ENCODE data around the gene DFFB.
"Not testable (repeated sequence)": the region's sequence is repeated elsewhere in the genome, so short reads cannot be mapped to it uniquely, and the experiment has no call there.

DFFB gene

GRCh38 chr1:3856923-3857790, at the start of gene DFFB, which contains the start of gene CEP104:
Gene DFFB, plus strand, starts transcription at chr1:3857476. Its CDS starts 128 bp downstream, at chr1:3857604.
Gene CEP104, minus strand, starts transcription at chr1:3857211. Its CDS starts 4,804 bp downstream, at chr1:3852407.
- DNase-seq (ENCODE audit: low read depth) = peak; percentile 84

DNA sequence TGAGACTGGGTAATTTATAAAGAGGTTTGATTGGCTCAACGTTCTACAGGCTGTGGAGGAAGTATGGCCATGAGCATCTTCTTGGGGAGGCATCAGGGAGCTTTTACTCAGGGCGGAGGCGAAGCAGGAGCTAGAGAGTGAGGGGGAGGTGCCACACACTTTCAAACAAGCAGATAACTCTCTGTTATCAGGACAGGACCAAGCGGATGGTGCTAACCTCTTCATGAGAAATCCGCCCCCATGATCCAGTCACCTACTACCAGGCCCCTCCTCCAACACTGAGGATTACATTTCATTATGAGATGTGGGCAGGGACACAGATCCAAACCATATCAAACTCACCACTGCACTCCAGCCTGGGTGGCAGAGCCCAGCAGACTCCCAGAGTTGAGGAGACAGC, 49.5 kb upstream of the DFFB start:
- no peak for DNase-seq (ENCODE audit: low read depth)

GRCh38 chr1:3809680-3810079, 47.6 kb upstream of the DFFB start:
- DNase-seq (ENCODE audit: low read depth) = no peak

DNA sequence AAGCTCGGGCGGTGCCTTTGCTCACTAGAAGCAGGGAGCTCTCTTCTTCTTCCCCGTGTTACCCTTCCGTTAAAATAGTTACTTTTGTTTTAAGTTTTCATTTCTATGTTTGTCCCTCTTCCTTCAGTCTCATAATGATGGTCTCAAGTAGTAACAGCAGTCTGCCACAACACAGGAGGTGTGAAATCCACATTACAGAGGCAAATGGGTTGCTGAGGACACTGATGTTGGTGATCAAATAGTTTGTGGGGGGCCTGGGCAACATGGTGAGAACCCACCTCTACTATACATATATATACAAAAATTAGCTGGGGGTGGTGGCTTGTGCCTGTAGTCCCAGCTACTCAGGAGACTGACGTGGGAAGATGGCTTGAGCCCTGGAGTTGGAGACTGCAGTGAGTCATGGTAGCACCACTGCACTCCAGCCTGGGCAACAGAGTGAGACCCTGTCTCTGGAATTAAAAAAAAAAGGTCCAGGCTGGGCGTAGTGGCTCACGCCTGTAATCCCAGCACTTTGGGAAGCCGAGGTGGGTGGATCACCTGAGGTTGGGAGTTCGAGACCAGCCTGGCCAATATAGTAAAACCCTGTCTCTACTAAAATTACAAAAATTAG, 47.0 kb upstream of the DFFB start:
- DNase-seq (ENCODE audit: low read depth) = not testable (repeated sequence)

GRCh38 chr1:3811595-3811911, 45.7 kb upstream of the DFFB start:
- DNase-seq (ENCODE audit: low read depth) = no peak

GRCh38 chr1:3814065-3814464, 43.2 kb upstream of the DFFB start:
- no peak for DNase-seq (ENCODE audit: low read depth)

DNA sequence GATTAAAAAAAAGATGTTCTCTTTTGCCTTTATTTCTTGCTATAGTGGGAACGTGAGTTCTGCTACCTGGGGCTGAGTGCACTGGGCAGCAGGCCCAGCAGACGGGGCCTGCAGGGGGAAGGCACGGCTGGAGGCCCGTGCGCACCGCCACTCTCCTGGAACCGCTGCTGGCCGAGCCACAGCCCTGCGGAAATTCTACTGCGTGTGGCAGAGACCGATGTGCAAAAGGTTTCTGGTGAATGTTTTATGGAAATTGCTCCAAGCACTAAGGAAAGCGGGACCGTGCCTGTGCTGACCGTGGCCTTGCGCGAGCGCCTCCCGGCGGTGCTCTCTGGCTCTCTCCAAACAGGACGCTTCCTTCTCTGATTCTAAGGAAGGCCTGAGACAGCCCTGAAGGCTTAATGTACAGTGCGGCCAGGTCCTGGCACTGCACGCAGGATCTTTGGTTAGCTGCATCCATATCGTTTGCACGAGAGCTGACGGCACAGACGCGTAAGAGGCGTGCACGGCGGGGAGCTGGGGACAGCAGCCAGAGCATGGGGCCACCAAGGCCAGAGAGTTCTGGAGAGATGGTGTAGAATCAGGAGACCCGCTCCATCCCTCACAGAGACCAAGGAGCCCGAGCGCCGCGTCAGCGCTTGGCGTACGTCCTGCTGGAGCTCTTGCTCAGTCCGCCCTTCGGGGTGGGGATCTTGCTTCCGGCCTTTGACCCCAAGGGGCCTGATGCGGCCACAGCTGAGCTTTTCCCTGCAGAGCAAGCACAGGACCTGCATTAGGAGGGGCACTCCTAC, 42.3 kb upstream of the DFFB start:
- DNase-seq (ENCODE audit: low read depth) = no peak

DNA sequence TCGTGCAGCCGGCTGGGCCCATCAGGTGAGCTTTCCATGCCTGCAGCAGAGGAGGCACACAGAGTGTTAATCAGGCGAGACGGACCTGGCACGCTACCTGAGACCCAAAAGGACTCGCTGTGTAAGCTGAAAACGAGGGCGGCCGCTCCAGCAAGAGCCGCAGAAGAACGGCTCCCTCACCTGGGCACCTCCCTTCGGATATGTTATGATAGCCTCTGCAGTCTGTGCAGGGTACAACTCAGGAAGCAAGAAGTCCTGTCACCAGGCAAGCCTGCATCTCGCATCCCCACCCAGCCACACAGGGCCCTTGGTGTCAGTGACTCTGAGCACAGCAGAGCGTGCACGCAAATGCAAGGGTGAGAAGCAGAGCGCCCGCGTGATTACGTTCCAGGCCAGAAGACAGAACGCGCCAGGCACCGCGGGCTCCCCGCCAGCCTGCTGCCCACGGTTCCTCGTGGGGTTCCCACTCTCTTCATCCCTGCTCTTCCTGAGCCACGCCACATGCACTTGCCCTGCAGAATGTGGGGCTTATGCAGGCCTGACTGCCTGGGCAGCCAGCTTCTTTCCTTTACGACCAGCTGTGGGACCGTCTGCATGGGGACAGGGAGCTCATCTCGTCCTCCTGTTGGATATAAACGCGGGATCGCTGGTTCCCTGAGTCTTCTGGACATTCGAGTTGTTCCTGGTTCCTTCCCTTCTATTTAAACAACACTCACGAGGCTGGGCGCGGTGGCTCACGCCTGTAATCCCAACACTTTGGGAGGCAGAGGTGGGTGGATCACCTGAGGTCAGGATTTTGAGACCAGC, 40.7 kb upstream of the DFFB start:
- DNase-seq (ENCODE audit: low read depth) = no peak

- no peak for DNase-seq (ENCODE audit: low read depth)
Observed at GRCh38 chr1:3817138-3817740, 40.0 kb upstream of the DFFB start.

DNA sequence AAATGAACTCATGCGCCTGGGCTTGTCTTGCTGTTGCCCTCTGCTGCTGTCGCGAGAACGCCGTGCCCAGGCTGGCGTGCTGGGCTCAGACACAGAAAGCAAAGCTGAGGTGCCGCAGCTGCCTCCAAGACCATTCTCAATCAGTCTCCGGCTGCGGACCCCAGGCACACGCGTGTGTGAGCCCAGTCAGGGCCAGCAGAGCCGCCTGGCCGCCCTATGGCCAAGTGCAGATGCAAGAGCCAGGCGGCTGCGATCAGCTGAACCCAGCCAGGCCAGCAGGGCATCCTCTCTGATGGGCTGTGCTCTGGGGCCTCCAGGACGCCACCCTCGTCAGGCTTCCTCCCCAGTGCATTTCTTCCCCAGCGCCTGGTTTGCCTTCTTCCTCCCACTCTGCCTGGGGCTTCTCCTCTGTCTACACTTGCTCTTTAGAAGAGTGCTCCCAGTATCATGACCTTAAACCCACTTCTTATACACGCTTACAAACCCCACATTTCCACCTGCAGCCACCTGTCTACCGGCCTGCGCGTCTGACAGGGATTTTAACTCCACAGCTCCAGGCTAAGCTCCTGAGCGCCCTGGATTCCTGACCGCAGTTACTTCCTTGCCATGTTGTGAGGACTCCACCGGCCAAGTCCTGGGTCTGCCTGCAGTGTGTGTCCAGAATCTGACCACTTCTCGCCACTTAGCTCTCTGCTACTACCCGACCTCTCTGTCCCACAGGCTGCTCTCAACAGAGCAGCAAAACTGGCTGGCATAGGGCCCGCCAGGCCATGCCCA, 39.3 kb upstream of the DFFB start:
- no peak for DNase-seq (ENCODE audit: low read depth)

DNA sequence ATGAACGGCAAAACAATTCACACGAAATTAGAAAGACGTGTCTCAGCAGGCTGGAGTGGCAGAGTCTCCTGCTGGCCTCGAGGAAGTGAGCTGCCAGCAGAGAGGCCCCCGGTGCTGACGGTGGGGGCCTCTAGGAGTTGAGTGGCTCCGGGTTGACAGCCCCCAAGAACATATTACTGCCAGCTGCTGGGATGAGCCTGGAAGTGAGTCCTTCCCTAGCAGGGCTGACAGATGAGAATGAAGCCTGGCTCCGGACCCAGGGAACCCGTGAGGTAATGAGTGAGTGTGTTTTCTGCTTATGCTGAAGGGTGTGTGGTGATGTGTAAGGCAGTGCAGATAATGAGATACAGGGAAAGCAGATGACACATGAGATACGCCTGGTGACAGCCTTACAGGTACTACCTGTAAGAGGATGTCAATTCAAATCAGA, 37.5 kb upstream of the DFFB start:
- no peak for DNase-seq (ENCODE audit: low read depth)

DNA sequence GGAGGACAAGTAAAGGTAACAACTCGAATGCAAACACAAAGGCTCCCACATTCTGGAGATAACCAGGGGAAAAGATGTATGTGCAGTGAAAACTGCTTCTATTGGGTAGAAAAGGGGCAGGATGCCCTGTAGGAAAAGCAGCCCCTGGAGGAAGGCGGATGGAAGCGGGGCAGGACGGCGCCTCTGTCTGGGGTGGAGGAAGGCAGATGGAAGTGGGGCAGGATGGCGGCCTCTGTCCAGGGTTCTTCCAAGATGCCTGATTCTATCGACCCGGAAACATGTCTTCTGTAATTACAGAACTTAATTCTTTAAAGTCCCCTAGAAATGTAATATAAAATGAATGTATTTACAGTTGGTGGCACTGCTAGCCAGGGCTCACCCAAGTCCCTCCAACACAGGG, 37.0 kb upstream of the DFFB start:
- DNase-seq (ENCODE audit: low read depth) = no peak

- no peak for DNase-seq (ENCODE audit: low read depth)
Observed at GRCh38 chr1:3821004-3821403, 36.3 kb upstream of the DFFB start.

DNA sequence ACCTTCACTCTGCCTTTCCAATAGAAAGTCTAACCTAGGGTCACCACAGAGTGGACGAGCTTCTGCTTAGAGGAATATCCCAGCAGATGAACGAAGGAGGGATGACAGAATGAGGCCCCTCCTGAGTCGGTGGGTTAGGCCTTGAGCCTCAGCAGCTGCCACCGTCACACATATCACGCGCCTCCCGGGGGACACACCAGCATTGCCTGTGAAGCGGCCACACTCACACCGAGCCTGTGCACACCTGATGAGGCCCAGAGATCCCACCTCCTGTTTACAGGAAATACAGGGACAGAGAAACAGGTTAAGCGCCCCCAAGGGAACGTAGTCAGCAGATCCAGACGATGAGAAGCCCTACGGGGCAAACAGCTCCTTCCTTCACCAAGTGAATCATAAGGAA, 35.8 kb upstream of the DFFB start:
- DNase-seq (ENCODE audit: low read depth) = no peak

GRCh38 chr1:3821908-3822307, 35.4 kb upstream of the DFFB start:
- no peak for DNase-seq (ENCODE audit: low read depth)

- DNase-seq (ENCODE audit: low read depth) = no peak
Observed at GRCh38 chr1:3822421-3822820, 34.9 kb upstream of the DFFB start.

- no peak for DNase-seq (ENCODE audit: low read depth)
Observed at GRCh38 chr1:3824650-3825049, 32.6 kb upstream of the DFFB start.

GRCh38 chr1:3825356-3825755, 31.9 kb upstream of the DFFB start:
- DNase-seq (ENCODE audit: low read depth) = no peak

DNA sequence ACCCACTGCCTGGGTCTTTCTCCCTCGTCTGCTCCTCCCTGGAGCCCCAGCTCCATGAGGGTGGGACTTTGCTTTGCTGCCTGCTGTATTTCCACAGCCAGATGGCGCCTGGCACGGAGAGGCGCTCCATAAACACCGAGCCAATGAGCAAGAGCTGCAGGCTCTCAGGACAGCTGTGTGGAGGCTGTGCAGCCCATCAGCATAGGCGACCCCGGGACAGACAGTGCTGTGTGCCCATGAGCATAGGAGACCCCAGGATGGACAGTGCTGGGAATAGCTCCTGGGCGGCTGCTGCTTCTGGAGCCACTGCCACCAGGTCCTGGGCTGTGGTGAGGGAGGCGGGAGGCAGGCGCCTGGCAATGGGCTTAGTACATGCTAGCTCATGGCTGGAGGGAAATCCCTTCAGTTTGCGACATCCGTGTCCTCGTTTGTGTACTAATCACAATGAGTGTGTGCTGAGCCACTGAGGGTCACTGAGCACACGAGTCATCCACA, 29.4 kb upstream of the DFFB start:
- DNase-seq (ENCODE audit: low read depth) = no peak

DNA sequence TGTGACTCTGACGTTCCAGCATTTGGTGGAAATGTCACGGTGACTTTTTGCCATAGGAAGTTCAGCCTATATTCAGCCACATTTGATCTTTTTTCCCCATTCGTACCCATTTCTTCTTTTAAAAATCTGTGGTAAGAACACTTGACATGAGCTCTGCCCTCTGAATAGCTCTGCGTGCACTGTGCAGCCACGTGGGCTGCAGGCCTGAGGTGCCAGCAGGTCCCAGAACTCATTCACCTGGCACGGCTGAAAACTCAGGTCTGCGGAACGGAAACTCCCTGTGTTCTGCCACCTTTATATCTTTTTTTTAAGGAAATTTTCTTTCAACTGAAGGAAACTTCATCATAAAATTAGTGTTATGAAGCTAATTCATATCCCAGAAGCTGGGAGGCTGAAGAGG, 28.9 kb upstream of the DFFB start:
- no peak for DNase-seq (ENCODE audit: low read depth)

DNA sequence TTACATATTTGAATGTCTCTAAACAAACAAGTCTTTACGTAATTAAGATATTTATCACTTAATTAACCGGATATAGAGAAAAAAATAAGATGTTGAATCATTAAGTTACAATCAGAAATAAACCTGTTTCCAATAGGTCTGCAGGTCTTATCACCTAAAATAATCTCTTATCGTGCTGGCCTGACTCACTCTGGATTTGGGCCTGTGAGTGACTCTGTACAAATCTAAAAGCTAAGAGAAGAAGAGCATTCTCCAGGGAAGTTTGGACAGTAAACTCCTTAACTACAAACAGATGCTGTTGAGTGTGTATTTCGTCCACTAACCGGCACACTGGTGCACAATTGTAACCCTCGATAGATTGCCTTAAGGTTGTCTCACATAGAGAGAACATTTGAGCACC, 25.6 kb upstream of the DFFB start:
- no peak for DNase-seq (ENCODE audit: low read depth)

Measured in stimulated activated CD8-positive, alpha-beta memory T cell treated with anti-CD3 and anti-CD28 coated beads, Interleukin-7, amount 100 ng/mL, for 24 hours (primary cell).